ENCODE results near the gene IL21. TPM values are rescaled to one million over a fixed set of nuclear protein-coding genes. Genes with fewer than 3 reads are reported as not detected.
"Not testable (repeated sequence)": the region's sequence is repeated elsewhere in the genome, so short reads cannot be mapped to it uniquely, and the experiment has no call there.

IL21 gene
- total RNA-seq, 2 experiments from 2014 or later, result 0.08 to 0.14 TPM

- H3K4me1 ChIP-seq (ENCODE audit: insufficient read depth, low read length), result no peaks in the 10 kb centered on the region
- CTCF ChIA-PET, result interaction anchor here (0.6 to 1.0 kb wide), 2 partner anchors 21 to 74 kb away, joined by 3 read pairs; partner anchors contain the start of gene BBS12
- DNase-seq, result no peak
- no peak for TF ChIP-seq CTCF (IDR thresholded peaks at IDR 0.05)
- no peaks in the 10 kb centered on the region for H3K9me3 ChIP-seq (ENCODE audit: control insufficient read depth in 1 of 2, insufficient read depth in 1 of 2, low read length in 2 of 2)
- Mint-ChIP-seq H3K4me1 (ENCODE audit: low read depth) (peaks cover 16% of the 10 kb centered on the region), H3K27me3 (no peaks in the 10 kb centered on the region), H3K27ac (no peak overlapping the region), H3K9me3 (peaks cover 2% of the 10 kb centered on the region), H3K36me3 (ENCODE audit: low read depth) (no peaks in the 10 kb centered on the region), H3K4me3 (no peak overlapping the region)
- no peak overlapping the region for H3K27ac ChIP-seq (ENCODE audit: low read depth in 1 of 2, low read length in 2 of 2)
- intact Hi-C loops (cut with DNase I, micrococcal nuclease), result no loop called here
- no peak overlapping the region for H3K4me3 ChIP-seq (ENCODE audit: low read length)
- no peaks in the 10 kb centered on the region for H3K36me3 ChIP-seq (ENCODE audit: insufficient read depth, low read length)
- no peaks in the 10 kb centered on the region for H3K27me3 ChIP-seq (ENCODE audit: control insufficient read depth in 1 of 2, insufficient read depth in 2 of 2, low read length in 2 of 2)
- POLR2A ChIA-PET, result no interaction called here
- ATAC-seq (ENCODE audit: poor library complexity), result no peak
Measured at GRCh38 chr4:122658818-122659295, 38.0 kb upstream of the IL21 start.

- POLR2A ChIA-PET, result no interaction called here
- no peak for TF ChIP-seq CTCF (IDR thresholded peaks at IDR 0.05)
- H3K4me1 Mint-ChIP-seq (ENCODE audit: low read depth), result peaks cover 13% of the 10 kb centered on the region
Measured at GRCh38 chr4:122658377-122658776, 37.5 kb upstream of the IL21 start.

GRCh38 chr4:122657553-122657952, 36.7 kb upstream of the IL21 start:
- Histone ChIP-seq H3K27me3 (ENCODE audit: control insufficient read depth in 1 of 2, insufficient read depth in 2 of 2, low read length in 2 of 2) (no peaks in the 10 kb centered on the region), H3K4me3 (ENCODE audit: low read length) (no peak overlapping the region), H3K9me3 (ENCODE audit: control insufficient read depth in 1 of 2, insufficient read depth in 1 of 2, low read length in 2 of 2) (no peaks in the 10 kb centered on the region), H3K36me3 (ENCODE audit: insufficient read depth, low read length) (no peaks in the 10 kb centered on the region), H3K27ac (ENCODE audit: low read depth in 1 of 2, low read length in 2 of 2) (no peak overlapping the region), H3K4me1 (ENCODE audit: insufficient read depth, low read length) (no peaks in the 10 kb centered on the region)
- ChIA-PET POLR2A (no interaction called here), CTCF (no interaction called here)
- H3K4me1 Mint-ChIP-seq (ENCODE audit: low read depth), result peaks cover 9% of the 10 kb centered on the region
- no peaks in the 10 kb centered on the region for H3K27me3 Mint-ChIP-seq
- no peaks in the 10 kb centered on the region for H3K36me3 Mint-ChIP-seq (ENCODE audit: low read depth)
- TF ChIP-seq CTCF (IDR thresholded peaks at IDR 0.05), result no peak
- peaks cover 2% of the 10 kb centered on the region for H3K9me3 Mint-ChIP-seq
- H3K4me3 Mint-ChIP-seq, result no peak overlapping the region
- DNase-seq, result no peak
- no peak overlapping the region for H3K27ac Mint-ChIP-seq
- intact Hi-C loops (cut with DNase I, micrococcal nuclease), result no loop called here
- ATAC-seq (ENCODE audit: poor library complexity), result no peak

More at GRCh38 chr4:122658377-122658776, 37.5 kb upstream of the IL21 start:
- H3K9me3 ChIP-seq (ENCODE audit: control insufficient read depth in 1 of 2, insufficient read depth in 1 of 2, low read length in 2 of 2), result no peaks in the 10 kb centered on the region
- ATAC-seq (ENCODE audit: poor library complexity), result no peak
- no peaks in the 10 kb centered on the region for H3K27me3 ChIP-seq (ENCODE audit: control insufficient read depth in 1 of 2, insufficient read depth in 2 of 2, low read length in 2 of 2)
- H3K36me3 Mint-ChIP-seq (ENCODE audit: low read depth), result no peaks in the 10 kb centered on the region
- no peaks in the 10 kb centered on the region for H3K27me3 Mint-ChIP-seq
- H3K4me3 ChIP-seq (ENCODE audit: low read length), result no peak overlapping the region
- no peak overlapping the region for H3K4me3 Mint-ChIP-seq
- no peaks in the 10 kb centered on the region for H3K36me3 ChIP-seq (ENCODE audit: insufficient read depth, low read length)
- H3K27ac Mint-ChIP-seq, result no peak overlapping the region
- H3K9me3 Mint-ChIP-seq, result peaks cover 2% of the 10 kb centered on the region
- no peak for DNase-seq
- CTCF ChIA-PET, result no interaction called here
- intact Hi-C loops (cut with DNase I, micrococcal nuclease), result no loop called here
- no peaks in the 10 kb centered on the region for H3K4me1 ChIP-seq (ENCODE audit: insufficient read depth, low read length)
- H3K27ac ChIP-seq (ENCODE audit: low read depth in 1 of 2, low read length in 2 of 2), result no peak overlapping the region

GRCh38 chr4:122656583-122656982, 35.7 kb upstream of the IL21 start:
- CTCF ChIA-PET; DNase-seq; H3K27ac Mint-ChIP-seq; H3K4me1 Mint-ChIP-seq (ENCODE audit: low read depth); POLR2A ChIA-PET; H3K27me3 Mint-ChIP-seq; H3K9me3 ChIP-seq (ENCODE audit: control insufficient read depth in 1 of 2, insufficient read depth in 1 of 2, low read length in 2 of 2); intact Hi-C loops (cut with DNase I, micrococcal nuclease); H3K36me3 ChIP-seq (ENCODE audit: insufficient read depth, low read length); H3K4me1 ChIP-seq (ENCODE audit: insufficient read depth, low read length); ATAC-seq (ENCODE audit: poor library complexity); H3K4me3 ChIP-seq (ENCODE audit: low read length); H3K27me3 ChIP-seq (ENCODE audit: control insufficient read depth in 1 of 2, insufficient read depth in 2 of 2, low read length in 2 of 2); H3K4me3 Mint-ChIP-seq; H3K27ac ChIP-seq (ENCODE audit: low read depth in 1 of 2, low read length in 2 of 2); H3K36me3 Mint-ChIP-seq (ENCODE audit: low read depth); H3K9me3 Mint-ChIP-seq: not testable (repeated sequence)
